AG09319 (cell line): ENCODE measurements around the gene REPS1.
A peak's percentile ranks its signal among the peaks of the same experiment; 100 is the strongest.

ENCODE experiments used
- DNase-seq: peaks from one replicate; pipeline ENCODE4 v3.0.0-alpha.2; 2010; ENCODE audit warnings: low read depth; ENCODE audit errors: extremely low read depth
- TF ChIP-seq, protein P1 (sequence below): IDR thresholded peaks from 2 replicates; pipeline ENCODE4 v1.5.1; 2011; ENCODE audit warnings: low read depth, mild to moderate bottlenecking, inconsistent platforms, low read length, moderate library complexity

Gene REPS1

GRCh38 chr6:138977242-138977641 is 10.8 kb downstream of the REPS1 start:
- TF ChIP-seq, protein P1, sequence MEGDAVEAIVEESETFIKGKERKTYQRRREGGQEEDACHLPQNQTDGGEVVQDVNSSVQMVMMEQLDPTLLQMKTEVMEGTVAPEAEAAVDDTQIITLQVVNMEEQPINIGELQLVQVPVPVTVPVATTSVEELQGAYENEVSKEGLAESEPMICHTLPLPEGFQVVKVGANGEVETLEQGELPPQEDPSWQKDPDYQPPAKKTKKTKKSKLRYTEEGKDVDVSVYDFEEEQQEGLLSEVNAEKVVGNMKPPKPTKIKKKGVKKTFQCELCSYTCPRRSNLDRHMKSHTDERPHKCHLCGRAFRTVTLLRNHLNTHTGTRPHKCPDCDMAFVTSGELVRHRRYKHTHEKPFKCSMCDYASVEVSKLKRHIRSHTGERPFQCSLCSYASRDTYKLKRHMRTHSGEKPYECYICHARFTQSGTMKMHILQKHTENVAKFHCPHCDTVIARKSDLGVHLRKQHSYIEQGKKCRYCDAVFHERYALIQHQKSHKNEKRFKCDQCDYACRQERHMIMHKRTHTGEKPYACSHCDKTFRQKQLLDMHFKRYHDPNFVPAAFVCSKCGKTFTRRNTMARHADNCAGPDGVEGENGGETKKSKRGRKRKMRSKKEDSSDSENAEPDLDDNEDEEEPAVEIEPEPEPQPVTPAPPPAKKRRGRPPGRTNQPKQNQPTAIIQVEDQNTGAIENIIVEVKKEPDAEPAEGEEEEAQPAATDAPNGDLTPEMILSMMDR = no peak
- no peak for DNase-seq

DNA sequence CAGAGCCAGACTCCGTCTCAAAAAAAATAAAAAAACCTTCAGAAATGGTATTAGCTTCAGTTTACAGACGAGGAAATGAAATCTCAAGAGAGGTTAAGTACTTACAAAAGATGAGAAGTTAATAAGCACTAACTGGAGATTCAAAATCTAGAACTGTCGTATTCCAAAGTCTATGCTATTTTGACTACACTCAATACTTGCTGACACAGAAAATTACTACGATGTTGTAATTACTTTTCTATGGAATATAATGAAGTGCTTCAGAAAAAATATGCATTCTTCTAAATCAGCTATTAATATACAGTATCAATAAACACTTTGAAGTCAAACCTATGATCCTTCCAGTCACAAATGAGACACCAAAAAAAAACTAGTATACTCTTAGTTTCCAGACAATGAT is 12.2 kb downstream of the REPS1 start:
- TF ChIP-seq, protein P1 = no peak
- DNase-seq = no peak

DNA sequence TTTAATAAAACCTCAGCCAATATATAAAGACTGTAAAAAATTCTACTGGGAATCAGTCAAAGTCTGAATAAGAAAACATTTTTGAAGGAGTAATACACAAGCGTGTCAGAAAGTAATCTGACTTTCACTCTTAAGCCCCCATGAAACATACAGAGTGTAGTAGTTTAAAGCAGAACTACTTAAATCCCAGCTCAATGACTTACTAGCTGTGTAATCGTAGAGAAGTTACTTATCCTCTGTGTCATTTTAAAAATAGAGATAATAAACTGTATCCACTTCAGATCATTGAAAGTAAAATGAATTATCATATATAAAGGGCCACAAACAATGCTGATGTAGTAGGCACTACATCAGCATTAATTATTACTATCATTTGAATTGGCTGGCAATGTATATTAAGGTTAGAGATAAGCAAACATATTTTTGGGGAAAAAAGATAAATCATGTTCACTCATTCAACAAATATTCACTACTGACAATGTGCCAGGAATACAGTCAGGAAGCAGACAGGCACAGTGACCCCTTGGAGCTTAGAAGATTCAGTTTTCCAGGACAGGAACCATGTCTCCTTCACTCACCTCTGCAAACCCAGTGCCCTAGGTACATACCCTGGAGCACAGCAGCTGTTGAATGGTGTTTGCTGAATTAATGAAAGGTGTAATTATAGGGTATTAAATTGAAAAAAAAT is 14.4 kb downstream of the REPS1 start:
- no peak for DNase-seq
- TF ChIP-seq, protein P1 = no peak

GRCh38 chr6:138972226-138972665 is 15.8 kb downstream of the REPS1 start:
- no peak for DNase-seq
- TF ChIP-seq, protein P1 = no peak

GRCh38 chr6:138971601-138972000 is 16.5 kb downstream of the REPS1 start:
- TF ChIP-seq, protein P1 = no peak
- no peak for DNase-seq

GRCh38 chr6:138970856-138971425 is 17.1 kb downstream of the REPS1 start:
- DNase-seq = peak; percentile 23

DNA sequence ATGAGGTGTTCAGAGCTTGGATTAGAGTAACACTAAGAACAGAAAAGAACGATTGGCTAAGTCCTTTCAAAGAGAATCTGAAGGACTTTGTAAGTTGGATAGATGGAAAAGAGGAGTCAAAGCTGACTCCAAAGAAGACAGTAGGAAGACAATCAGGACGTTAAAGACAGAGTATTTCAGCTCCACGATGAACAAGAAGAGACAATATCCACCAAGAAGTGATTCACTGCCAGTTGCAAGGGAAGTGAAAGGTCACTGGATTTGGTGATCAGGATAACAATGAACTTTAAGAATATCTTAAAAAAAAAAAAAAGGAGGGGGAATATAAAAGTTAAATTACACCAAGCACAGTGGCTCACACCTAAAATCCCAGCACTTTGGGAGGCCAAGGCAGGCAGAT is 17.9 kb downstream of the REPS1 start:
- TF ChIP-seq, protein P1 = no peak
- no peak for DNase-seq

More at GRCh38 chr6:138970856-138971425, 17.1 kb downstream of the REPS1 start:
- TF ChIP-seq, protein P1 = no peak
